AG09319 (cell line): ENCODE measurements around the gene GMPPA.

Experiments used
- DNase-seq: peaks from one replicate; pipeline ENCODE4 v3.0.0-alpha.2; 2010; ENCODE audit warnings: low read depth; ENCODE audit errors: extremely low read depth
- TF ChIP-seq, protein P1 (sequence below): IDR thresholded peaks from 2 replicates; pipeline ENCODE4 v1.5.1; 2011; ENCODE audit warnings: low read depth, mild to moderate bottlenecking, inconsistent platforms, low read length, moderate library complexity

GMPPA gene

DNA sequence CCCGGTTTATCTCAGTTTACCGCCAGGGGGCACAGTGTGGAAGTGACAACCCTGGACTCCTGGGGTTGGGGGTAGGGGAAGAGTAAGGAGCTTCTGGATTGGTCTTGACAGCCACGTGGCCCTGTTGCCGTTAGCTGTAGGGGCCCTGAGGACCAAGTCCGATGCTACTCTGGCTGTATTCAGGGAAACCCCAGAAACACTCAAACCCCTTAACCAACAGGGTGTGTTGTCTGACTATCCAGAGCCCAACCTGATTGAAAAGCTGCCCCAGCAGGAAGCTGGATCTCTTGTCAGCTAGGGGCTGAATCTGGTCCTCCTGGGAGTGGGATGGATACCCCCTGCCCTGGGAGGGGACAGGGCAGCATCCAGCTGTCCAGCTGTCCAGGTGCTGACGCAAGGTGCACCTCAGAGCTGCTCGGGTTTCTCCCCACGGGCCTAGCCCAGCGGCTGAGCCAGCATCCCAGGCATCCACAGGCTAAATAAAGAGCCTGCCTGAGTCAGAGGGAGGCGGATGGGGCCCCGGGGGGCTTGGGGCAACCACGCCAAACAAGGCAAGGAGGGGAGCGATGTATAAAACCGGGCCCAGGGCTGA lies 3.1 kb upstream of the GMPPA start:
- DNase-seq: peak; percentile 36
- TF ChIP-seq, protein P1, sequence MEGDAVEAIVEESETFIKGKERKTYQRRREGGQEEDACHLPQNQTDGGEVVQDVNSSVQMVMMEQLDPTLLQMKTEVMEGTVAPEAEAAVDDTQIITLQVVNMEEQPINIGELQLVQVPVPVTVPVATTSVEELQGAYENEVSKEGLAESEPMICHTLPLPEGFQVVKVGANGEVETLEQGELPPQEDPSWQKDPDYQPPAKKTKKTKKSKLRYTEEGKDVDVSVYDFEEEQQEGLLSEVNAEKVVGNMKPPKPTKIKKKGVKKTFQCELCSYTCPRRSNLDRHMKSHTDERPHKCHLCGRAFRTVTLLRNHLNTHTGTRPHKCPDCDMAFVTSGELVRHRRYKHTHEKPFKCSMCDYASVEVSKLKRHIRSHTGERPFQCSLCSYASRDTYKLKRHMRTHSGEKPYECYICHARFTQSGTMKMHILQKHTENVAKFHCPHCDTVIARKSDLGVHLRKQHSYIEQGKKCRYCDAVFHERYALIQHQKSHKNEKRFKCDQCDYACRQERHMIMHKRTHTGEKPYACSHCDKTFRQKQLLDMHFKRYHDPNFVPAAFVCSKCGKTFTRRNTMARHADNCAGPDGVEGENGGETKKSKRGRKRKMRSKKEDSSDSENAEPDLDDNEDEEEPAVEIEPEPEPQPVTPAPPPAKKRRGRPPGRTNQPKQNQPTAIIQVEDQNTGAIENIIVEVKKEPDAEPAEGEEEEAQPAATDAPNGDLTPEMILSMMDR: peak; percentile 59

DNA sequence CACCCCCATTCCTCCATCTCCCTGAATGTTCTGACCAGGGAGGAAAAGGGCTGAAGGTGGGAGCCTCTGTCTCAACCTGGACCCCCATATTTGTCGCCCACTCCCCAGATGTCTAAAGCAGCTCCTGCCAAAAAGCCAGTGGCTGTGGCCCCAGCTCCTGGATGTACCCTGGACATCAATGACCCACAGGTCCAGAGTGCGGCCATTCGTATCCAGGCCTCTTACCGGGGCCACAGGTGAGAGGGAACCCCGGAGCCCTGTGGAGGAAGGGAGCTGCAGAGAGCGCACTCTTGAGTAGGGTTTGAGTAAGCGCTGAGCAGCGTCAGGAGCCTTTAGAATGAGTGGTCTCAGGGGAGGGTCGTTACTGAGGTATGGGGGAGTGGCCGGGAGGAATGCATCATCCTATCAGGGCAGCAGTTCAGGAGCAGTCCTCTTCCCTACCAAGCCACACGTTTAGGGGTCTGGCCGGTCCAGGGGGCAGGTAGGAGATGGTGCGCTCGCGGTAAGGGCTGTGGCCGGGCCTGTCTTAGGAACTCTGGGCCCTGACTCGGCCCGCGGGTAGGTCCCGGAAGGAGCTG lies 2.4 kb upstream of the GMPPA start:
- TF ChIP-seq, protein P1: no peak
- DNase-seq: no peak

DNA sequence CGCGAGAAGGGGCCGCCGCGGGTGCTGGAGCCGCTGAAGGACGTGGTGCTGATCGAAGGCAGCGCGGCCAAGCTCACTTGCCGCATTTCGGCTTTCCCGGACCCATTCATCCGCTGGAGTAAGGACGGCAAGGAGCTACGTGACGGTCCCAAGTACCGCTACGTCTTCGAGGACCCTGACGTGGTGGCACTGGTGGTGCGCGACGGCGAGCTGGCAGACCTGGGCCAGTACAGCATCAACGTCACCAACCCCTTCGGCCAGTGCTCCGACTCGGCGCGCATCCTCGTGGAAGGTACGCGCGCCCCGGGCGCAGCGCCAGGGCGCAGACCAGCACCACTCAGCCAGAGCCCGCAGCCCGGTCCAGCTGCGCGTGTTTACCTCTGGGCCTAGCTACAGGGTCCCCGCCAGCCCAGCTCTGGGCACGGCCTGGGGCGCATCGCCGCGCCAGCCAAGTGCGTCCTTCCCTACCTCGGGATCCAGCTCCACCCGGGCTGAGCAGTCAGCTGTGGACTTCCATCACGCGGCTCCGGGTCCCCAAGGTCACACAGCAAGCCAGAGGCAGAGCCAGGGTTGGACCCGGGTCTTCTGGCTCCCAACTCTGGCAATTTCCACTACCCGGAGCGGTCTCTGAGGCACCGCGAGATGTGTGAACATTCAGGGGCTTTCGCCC lies 1.7 kb upstream of the GMPPA start:
- TF ChIP-seq, protein P1: no peak
- DNase-seq: no peak

- TF ChIP-seq, protein P1: no peak
- DNase-seq: peak; percentile 51
These were observed 1.0 kb upstream of the GMPPA start for GRCh38 chr2:219497495-219498279.

- TF ChIP-seq, protein P1: no peak
- no peak for DNase-seq
These were observed 292 bp downstream of the GMPPA start for GRCh38 chr2:219499058-219499307.

- TF ChIP-seq, protein P1: no peak
- DNase-seq: no peak
These were observed 864 bp downstream of the GMPPA start for GRCh38 chr2:219499555-219499954.

GRCh38 chr2:219500135-219500534 lies 1.4 kb downstream of the GMPPA start:
- TF ChIP-seq, protein P1: peak; percentile 33
- DNase-seq: no peak
